CD4-positive, alpha-beta T cell treated with Interleukin-12 subunit alpha and Interleukin-12 subunit beta, for 1 hour (primary cell): Measurements from ENCODE around the gene TAS2R8.
"Not testable (repeated sequence)": the region's sequence is repeated elsewhere in the genome, so short reads cannot be mapped to it uniquely, and the experiment has no call there.

Experiments used
- DNase-seq: peaks from one replicate; pipeline ENCODE4 v3.0.0-alpha.2; 2020

The TAS2R8 gene, protein sequence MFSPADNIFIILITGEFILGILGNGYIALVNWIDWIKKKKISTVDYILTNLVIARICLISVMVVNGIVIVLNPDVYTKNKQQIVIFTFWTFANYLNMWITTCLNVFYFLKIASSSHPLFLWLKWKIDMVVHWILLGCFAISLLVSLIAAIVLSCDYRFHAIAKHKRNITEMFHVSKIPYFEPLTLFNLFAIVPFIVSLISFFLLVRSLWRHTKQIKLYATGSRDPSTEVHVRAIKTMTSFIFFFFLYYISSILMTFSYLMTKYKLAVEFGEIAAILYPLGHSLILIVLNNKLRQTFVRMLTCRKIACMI

DNA sequence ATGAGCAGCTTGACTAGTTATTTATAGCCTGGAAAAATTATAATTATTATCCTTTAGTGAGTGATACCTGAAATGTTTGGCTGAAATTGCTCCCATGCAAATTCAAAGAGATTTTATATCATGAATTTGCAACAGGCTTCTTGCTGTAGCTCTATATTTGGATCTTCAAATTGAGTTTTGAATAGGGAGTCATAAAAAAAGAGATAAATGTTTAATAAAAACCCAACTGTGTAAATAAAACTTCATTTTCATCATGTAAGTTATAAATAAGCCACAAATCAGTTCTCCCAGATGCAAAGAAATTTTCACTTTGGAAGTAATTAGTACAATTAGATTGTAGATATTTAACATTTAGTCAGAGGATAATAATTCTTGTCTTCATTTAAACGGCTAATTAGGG lies at the start of gene TAS2R8:
Gene TAS2R8 (minus strand): TSS at position 101 of the 400 bp plus-strand sequence. CDS start 306 bp downstream, outside the sequence.
- DNase-seq = no peak

DNA sequence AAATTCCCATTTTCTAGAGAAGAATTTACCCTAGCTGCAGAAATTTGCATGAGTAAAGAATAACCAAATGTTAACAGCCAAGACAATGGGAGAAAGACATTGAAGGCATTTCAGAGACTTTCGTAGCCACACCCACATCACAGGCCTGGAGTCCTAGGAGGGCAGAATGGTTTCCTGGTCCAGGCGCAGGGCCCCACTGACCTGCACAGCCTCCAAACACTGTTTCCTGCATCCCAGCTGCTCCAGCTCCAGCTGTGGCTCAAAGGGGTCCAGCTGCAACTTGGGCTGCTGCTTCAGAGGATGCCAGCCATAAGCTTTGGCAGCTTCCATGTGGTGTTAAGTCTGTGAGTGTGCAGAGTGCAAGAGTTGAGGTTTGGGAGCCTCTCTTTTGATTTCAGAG lies 48.7 kb upstream of the TAS2R8 start:
- DNase-seq = no peak

DNA sequence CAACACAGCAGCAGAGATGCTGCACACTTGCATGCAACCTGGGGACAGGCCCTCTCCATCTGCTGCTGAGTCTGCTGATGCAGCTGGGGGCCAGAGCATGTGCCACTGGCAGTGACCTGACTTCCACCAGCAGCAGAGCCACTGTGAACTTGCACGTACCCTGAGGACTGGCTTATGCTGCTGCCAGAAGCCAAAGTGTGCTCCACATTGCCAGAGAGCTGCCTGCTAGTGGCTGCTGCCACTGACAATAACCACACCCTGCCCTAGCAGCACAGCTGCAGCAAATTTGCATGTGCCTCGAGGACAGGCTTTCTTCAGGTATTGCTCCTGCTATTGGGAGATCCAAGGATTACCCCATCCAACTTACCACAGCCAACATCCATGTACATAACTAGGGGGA lies 46.7 kb upstream of the TAS2R8 start:
- no peak for DNase-seq

DNA sequence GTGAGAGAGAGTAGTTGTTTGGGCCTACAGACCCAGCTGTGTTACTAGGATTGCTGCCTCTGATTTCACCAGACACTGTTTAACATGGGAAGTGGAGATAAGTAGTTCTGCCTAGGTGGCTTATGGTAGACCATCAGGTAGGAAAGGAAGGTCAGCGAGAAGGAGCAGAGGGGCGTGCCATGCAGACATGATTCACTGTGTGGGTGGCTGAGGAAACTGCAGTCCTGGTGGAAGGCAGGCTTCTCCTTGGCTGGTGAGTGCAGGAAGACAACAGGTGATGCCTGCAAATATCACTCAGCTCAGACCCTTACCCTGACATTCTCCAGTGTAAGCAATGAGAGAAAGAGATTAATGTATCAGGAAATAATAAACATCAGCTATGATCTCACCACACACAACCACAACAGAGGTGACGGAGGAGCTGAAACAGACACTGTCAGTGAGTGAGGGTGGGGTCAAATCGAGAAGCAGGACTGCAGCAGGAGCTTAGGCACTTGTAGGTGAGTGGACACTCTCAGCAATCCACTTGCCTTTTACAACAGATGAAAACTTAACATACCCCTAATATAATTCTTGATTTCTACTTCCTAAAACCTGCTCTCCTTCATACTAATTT lies 44.3 kb upstream of the TAS2R8 start:
- peak; percentile 2 for DNase-seq

DNA sequence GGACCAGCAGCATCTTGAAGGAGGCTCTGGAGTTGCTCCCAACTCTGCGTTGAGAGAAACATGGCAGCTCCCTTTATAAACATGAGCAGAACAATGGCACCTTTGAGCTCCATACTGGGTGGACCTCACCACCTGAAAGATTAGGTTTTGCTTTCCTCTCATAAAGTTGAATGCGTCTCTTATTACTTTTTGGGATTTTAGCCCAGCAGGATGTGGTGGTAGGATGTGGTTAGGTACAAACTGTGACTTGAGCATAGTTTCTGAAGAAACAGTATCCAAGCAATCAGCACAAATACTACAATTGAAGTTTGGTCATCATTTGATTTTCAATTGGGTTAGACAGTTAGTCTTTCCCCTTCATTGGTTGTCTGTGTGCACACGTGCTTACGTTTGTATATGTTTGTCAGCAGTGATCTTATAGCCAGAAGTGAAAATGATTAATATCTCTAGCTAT lies 42.4 kb upstream of the TAS2R8 start, which contains the start of gene PRR4:
Gene PRR4 (minus strand): TSS at position 51 of the 454 bp plus-strand sequence. CDS start 38 bp downstream, at position 13.
- peak; percentile 20 for DNase-seq

DNA sequence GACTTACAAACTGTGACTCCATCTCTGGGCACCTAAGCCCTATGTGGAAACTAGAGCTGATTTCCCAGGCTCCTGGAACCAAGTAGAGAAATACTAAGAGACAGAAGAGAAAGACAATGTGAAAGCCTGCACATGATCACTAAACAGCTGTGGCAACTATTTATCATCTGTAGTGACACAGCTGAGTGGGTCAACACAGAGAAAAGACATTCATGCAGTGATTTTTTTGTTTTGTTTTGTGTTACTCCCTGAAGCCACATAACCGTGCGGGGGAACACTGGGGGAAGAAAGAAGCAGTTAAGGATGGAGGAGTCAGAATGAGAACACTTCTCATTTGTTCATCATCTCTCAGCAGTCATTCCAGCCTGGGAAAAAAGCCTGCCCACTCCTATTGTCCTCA lies 40.7 kb upstream of the TAS2R8 start:
- DNase-seq = no peak

DNA sequence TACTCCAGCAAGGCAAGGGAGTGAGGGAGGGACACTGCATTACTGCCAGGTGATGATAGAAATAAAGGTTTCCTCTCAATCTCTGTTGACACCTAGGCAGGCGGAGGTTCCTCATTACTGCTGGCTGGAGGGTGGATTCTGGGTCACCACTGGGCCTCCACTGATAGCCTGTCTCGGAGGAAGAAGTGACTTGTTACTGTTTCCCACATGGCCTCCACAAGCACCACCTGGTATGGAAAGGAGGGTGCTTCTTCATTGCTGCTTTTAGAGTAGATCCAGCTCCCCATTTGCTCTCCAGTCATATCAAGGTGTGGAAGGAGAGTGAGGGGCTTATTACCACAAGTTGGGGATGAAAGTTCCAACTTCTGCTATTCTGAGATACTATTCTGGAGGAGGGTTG lies 35.8 kb upstream of the TAS2R8 start:
- DNase-seq = no peak

DNA sequence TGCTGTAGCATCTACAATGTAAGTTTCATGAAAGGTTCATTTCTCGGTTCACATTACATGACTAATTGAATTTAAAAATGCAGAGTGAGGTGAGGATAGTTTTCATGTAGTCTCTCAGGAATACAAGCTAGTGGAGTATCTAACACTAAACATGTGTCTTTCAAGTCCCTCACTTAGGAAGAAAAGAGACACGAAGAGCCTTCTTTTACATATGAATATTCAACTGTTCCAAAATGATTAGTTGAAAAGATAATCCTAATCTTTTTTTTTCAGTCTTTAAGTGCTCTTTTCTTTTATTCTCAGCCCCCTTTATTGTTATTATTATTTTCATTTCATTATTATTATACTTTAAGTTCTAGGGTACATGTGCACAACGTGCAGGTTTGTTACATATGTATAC lies 31.4 kb upstream of the TAS2R8 start:
- DNase-seq = no peak

DNA sequence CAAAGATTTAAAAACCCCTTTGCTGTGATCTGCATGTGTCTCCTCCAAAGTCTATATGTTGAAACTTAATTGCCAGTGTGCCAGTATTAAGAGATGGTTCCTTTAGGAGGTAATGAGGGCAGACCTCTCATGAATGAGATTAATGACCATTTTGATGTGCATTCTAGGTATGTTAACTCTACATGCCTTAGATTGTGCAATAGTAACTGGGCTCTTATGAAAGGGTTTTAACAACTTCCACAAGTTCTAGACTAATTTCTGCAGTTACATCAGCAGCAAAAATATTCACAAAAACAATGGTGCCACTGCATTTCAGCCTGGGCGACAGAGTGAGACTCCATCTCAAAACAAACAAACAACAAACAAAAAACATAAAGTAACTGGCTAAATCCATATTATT lies 22.9 kb upstream of the TAS2R8 start:
- DNase-seq = no peak

DNA sequence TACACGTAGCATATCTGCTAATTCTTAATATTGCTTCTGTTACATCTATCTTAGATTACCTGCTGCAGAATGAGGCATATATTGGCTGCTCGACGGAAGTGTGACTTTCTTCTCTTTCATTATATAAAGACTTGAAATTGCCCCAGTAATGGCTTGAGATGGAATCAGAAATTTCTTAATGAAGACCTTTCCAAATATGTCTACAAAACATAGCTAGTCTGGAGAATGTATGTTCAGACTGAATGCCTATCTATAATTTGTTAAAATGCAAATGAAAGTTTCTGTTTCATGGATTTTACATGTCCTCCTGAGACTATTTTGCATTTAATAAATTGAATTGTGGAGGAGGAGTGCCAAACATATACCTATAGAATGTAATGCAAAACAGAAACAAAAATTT lies 19.2 kb upstream of the TAS2R8 start, which contains the start of gene TAS2R10:
Gene TAS2R10 (minus strand): TSS at position 101 of the 400 bp plus-strand sequence. CDS start 89 bp downstream, at position 12.
- no peak for DNase-seq

DNA sequence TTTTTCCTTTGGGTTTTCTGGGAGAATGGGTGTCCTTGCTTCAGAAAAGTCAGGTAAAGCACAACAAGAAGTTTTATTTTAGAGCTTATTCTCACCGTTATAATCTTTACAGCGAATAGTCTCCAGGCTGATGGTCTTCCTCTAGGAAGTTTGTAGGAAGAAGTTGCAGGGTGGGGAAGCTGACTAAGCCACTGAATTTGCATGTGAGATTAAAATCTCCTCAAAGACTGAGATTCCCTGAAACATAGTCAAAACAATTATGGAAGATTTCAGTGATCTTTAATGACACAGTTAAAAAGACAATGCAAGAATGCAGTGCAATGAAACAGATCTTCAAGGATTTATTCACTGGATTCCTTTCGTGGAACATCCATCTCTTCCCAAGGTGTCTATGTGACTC lies 17.9 kb upstream of the TAS2R8 start:
- no peak for DNase-seq

DNA sequence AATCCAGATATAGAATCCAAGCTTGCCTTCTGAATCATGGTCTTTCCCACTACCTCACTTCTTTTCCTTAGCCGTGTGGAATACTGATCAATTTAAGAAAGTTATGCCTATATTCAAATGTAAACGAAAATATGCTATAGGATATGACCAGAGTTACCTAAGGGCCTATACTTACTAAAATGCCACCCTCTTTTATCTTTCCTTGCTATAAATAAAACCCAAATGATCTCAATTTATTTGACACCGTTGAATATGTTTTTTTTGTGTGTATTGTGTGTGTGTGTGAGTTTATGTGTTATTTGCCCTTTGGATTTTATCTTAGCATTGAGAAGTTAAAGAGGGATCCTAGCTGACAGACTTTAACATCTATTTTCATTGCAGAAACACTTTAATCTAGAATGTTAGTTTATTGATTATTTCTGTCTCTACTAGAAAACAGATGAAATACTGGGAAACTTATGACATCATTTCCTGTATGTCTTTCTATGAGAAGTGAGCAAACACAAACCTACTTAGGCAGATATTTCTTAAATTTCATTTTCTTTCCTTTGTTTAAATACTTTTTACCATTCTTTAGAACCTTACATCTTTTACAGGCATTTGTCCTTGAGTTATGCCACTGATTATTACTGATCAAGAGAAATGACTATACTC lies 4.9 kb upstream of the TAS2R8 start:
- DNase-seq = no peak

DNA sequence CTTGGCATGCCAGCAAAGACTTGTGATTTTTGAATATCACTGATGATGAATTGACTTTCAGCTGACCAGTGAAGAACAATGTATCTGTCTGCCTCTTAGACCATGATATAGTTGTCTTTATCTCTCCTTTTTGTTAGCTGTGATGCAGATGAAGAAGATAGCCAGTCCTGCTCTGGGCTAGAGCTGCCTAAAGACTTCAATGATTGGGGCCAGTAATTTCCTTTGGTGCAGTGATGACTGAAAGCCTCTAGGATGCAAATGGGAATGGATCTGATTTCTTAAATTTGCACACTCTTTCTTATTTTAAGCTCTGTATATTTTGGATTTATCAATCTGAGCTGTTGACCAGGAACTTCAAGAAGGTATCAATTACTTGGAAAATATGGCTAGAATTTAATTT lies 3.0 kb upstream of the TAS2R8 start, which contains the start of gene TAS2R9:
Gene TAS2R9 (minus strand): TSS at position 101 of the 400 bp plus-strand sequence. CDS start 93 bp downstream, at position 8.
- no peak for DNase-seq

DNA sequence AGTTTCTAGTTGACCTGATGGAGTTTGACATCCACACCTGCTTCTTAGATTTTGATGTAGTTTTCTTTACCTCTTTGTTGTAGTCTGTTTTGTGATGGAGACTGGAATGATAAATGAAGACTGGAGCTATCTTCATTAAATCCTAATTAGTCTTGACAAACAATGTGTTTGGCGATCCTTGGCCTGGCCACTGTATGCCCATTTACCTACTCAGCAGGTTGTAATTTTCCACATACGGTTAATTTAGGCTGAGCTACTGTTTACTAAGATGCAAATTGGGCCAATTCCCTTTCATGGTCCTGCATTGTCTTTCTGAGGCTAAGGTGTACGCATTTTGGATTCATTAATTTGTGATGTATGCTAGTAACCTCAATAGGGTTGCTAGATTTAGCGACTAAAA lies 4.5 kb downstream of the TAS2R8 start, which contains the start of gene TAS2R7:
Gene TAS2R7 (minus strand): TSS at position 41 of the 400 bp plus-strand sequence. CDS start 57 bp downstream, outside the sequence.
- DNase-seq = no peak

DNA sequence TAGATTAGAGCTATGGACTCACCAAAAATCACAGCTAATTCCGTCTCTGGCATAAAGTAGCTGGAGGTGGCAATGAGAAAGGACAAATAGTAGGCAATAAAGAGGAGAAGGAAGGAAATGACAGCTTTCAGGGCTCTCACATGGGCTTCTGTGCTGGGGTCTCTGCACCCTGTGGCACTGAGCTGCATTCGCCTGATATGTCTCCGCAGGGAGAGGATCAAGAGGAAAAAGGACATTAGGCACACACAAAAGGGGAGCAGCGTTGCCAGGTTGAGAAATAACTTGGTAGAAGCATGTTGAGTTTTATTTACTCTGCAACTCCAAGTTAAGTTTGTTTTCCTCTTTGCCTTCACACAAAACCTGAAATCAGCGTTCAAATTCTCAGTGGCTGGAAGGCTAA lies 5.3 kb downstream of the TAS2R8 start:
- no peak for DNase-seq

DNA sequence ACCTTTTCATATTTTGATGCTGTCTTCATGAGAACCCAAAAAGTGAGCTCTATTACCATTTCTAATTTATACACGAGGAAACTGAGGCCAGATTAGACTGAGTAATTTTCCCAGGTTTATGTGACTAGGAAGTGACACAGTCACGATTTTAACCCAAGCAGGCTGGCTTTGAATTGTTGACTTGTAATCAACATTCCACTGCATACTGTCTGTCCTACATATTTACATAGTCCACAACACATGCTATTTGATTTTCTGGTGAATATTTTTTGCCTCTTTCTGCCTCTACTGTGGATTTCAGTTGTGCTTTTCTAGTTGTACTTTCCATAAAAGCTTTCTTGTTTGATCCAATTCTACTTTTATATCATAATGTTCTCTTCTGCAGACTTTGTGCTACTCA lies 12.9 kb downstream of the TAS2R8 start:
- DNase-seq = no peak

DNA sequence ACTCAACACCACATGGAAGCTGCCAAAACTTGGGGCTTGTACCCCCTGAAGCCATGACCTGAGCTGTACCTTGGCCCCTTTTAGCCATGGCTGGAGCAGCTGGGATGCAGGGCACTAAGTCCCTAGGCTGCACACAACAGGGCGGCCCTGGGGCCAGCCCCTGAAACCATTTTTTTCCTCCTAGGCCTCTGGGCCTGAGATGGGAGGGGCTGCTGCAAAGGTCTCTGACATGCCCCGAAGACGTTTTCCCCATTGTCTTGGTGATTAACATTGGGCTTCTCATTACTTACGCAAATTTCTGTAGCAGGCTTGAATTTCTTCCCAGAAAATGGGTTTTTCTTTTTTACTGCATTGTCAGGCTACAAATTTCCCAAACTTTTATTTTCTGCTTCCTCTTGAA lies 15.3 kb downstream of the TAS2R8 start:
- DNase-seq = not testable (repeated sequence)

DNA sequence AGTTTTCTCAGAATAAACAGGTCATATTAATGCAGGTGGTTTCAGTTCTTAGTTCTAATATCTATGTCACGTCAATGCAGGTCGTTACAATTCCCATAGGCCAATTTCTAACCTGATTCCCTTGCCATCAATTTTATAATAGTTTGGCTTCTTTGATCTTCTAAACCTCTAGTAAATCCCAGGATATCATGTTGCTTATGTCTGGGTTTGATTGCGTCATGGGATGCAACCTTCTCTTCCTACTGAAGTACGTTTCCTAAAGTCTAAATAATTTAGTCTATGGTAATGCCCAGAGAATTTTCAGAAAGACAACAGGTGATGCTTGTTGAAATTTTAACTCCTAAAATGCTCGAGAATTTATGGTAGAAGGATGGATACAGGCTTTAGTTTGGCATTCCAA lies 23.8 kb downstream of the TAS2R8 start:
- DNase-seq = no peak

DNA sequence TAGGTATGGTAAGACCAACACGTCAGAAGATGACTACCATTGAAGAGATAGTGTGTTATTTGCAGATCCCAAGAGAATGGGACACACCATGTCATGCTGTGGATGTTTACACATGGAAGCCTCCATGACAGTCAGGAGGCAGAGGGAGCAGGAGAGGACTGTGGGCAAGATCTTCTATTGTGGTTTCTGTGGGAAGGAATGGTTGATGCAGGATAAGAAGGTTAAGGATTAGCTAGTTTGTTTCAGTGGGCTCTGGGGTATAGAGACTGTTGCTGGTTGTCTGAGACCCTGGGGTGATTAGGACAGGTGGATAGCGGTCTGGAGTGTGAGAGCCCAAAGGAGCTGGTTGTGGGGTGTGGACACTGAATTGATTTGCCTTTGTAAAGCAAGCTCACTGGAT lies 28.0 kb downstream of the TAS2R8 start:
- DNase-seq = no peak

DNA sequence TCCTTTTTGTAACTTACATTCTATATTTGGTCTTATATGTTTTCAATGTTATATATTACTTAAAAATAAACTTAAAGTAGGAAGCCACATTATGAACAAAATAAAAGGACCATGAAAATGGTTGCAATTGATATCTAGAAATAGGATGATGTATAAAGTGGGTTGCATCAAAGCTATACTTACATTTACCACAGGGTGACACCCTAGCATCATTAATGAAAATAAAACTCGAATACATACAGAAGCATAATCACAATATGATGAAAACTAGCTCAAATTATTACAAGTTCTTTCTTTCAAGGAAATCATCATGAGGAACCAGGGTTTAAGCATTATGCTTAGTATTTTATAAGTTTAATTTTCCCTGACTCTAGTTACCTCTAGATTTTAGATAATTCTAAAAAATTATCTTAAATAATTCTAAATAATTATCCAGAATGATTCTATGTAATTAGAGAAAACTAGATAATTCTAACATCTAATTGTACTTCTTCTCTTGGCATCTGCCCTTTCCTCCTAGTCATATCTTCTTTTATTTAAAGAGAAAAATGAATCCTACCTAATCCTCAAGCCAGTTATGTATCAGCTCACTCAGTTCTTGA lies 35.9 kb downstream of the TAS2R8 start:
- DNase-seq = peak; percentile 53

DNA sequence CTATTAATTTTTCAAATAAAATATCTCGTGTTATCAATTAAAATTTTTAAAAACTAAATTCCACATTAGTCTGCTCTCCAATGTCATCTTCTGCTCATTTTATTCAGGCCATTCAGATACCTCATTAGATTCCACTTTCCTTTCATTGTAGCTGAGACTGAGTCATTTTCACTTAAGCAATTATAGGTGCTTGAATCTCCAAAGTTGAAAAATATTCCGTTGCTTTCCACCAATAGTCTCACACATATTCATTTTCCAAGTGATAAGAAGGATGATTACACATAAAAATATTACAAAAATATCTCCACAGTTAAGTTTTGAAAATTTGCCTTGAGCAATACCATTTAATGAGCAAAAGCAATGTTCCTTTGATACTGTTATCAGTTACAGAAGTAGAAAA lies 47.4 kb downstream of the TAS2R8 start:
- DNase-seq = no peak

DNA sequence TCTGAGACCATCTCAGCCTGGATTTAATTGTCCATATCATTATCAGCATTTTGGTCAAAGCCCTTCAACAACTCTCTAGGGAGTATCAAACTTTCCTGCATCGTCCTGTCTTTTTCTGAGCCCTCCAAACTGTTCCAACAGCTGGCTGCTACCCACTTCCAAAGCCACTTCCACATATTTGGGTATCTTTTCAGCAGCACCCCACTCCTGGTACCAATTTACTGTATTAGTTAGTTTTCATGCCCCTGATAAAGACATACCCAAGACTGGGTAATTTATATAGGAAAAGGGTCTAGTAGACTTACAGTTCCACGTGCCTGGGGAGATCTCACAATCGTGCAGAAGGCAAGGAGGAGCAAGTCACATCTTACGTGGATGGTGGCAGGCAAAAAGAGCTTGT lies 50.9 kb downstream of the TAS2R8 start:
- no peak for DNase-seq
